ENCODE measurements around the gene PRSS35.

DNA sequence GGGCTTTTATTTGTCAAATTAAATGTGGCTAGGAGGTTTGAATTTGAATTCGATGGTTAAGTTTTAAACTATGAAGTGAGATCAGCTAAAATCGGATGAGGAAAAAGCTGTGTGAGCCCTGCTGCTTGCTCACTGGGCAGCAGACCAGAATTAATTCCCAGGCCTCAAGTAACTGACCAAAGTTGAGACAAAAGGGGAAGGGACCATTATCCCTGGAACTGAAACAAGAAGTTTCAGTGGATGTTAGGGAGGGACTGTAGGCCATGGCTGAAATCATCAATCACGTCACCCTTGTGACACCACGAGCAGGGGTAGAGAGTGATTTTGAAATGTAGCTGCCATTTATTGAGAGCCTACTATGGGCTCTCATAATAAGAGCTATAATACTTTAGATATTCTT lies 7.0 kb upstream of the PRSS35 start:
- TF ChIP-seq ZNF230 (CRISPR knock-in tag; IDR thresholded peaks at IDR 0.05) (no peak), ATF1 (CRISPR knock-in tag; IDR thresholded peaks at IDR 0.05) (no peak), ARNT (IDR thresholded peaks at IDR 0.05) (no peak), TARDBP (CRISPR knock-in tag; IDR thresholded peaks at IDR 0.05) (no peak)

Measured in HepG2 (cell line).